IMR-90 (cell line): Measurements from ENCODE around the gene GPR132. TPM values are rescaled to one million over a fixed set of nuclear protein-coding genes. Genes with fewer than 3 reads are reported as not detected.

Experiments used
- ATAC-seq: fragments of 200-7000 bp; cut with Tn5 transposase; 2 replicates; pipeline ENCODE4 v1.9.1; 2020; ENCODE audit warnings: low read depth, mild to moderate bottlenecking, moderate library complexity
- BruUV-seq: library from RNA; stranded (reverse); fragments of 400-500 nt; replicated peaks from 2 replicates; lab custom pipeline; 2021; lab: Mats Ljungman, UMichigan
- CTCF ChIA-PET: fragments of 300-600 bp; formaldehyde crosslinking; extraction: SDS; loops from one replicate; lab custom pipeline; 2021; ENCODE audit warnings: antibody characterized with exemption; lab: Yijun Ruan, JAX
- POLR2A ChIA-PET: fragments of 300-600 bp; sonication (Branson Sonifier 250); formaldehyde crosslinking; loops from one replicate; lab custom pipeline; 2022; ENCODE audit warnings: antibody characterized with exemption; ENCODE audit not compliant: unreplicated experiment; lab: Charles Lee
- DNase-seq: peaks from one replicate; pipeline ENCODE4 v3.0.0; 2013
- H2AFZ ChIP-seq: replicated peaks from 2 replicates; pipeline ENCODE3; 2013; ENCODE audit warnings: low read length, mild to moderate bottlenecking; ENCODE audit not compliant: poor library complexity
- H2AK5ac ChIP-seq: 2 replicates; pipeline ENCODE4 v1.6.1; 2013; ENCODE audit warnings: low read depth, low read length, inconsistent platforms
- H2AK9ac ChIP-seq: replicated peaks from 2 replicates; pipeline ENCODE3; 2013; ENCODE audit warnings: mild to moderate bottlenecking, low read depth, low read length, moderate library complexity; ENCODE audit not compliant: poor library complexity
- H2BK120ac ChIP-seq: 2 replicates; pipeline ENCODE4 v1.6.1; 2013; ENCODE audit warnings: low read depth, low read length, inconsistent platforms
- H2BK15ac ChIP-seq: 3 replicates; pipeline ENCODE4 v1.6.1; 2013; ENCODE audit warnings: low read depth, low read length, inconsistent platforms
- H2BK20ac ChIP-seq: 2 replicates; pipeline ENCODE4 v1.6.1; 2013; ENCODE audit warnings: low read depth, mild to moderate bottlenecking, inconsistent platforms, low read length, moderate library complexity
- H2BK5ac ChIP-seq: 2 replicates; pipeline ENCODE4 v1.6.1; 2013; ENCODE audit warnings: mild to moderate bottlenecking, low read depth, low read length, inconsistent platforms; ENCODE audit not compliant: poor library complexity, severe bottlenecking
- H3K14ac ChIP-seq: replicated peaks from 2 replicates; pipeline ENCODE4 v1.6.1; 2013; ENCODE audit warnings: low read depth, low read length, inconsistent platforms
- H3K18ac ChIP-seq: 2 replicates; pipeline ENCODE4 v1.6.1; 2013; ENCODE audit warnings: low read depth, low read length, control low read depth
- H3K23ac ChIP-seq: 2 replicates; pipeline ENCODE4 v1.6.1; 2013; ENCODE audit warnings: low read depth, low read length, inconsistent platforms
- H3K27ac ChIP-seq: 2 replicates; pipeline ENCODE4 v1.5.1; 2013; ENCODE audit warnings: mild to moderate bottlenecking, control low read depth, low read length; ENCODE audit not compliant: insufficient read depth
- H3K27me3 ChIP-seq: 2 replicates; pipeline ENCODE4 v1.6.1; 2013; ENCODE audit warnings: low read length; ENCODE audit not compliant: control insufficient read depth, insufficient read depth
- H3K36me3 ChIP-seq: 2 replicates; pipeline ENCODE4 v1.6.1; 2013; ENCODE audit warnings: low read length, mixed read lengths; ENCODE audit not compliant: control insufficient read depth, insufficient read depth
- H3K4ac ChIP-seq: 2 replicates; pipeline ENCODE4 v1.6.1; 2013; ENCODE audit warnings: low read depth, low read length, inconsistent platforms
- H3K4me1 ChIP-seq: 2 replicates; pipeline ENCODE4 v1.6.1; 2013; ENCODE audit warnings: low read length, mixed read lengths; ENCODE audit not compliant: control insufficient read depth, insufficient read depth
- H3K4me2 ChIP-seq: 2 replicates; pipeline ENCODE4 v1.6.1; 2013; ENCODE audit warnings: low read depth, mild to moderate bottlenecking, control low read depth, low read length, moderate library complexity
- H3K4me3 ChIP-seq: 2 replicates; pipeline ENCODE4 v1.5.1; 2013; ENCODE audit warnings: low read depth, mild to moderate bottlenecking, control low read depth, low read length, moderate library complexity; ENCODE audit not compliant: insufficient read depth
- H3K56ac ChIP-seq: 2 replicates; pipeline ENCODE4 v1.6.1; 2013; ENCODE audit warnings: low read length, inconsistent platforms; ENCODE audit not compliant: insufficient read depth; ENCODE audit errors: extremely low read depth
- H3K79me1 ChIP-seq, 2 experiments: 2 replicates each; pipeline ENCODE4 v1.6.1; 2013; ENCODE audit warnings: low read length in 2 of 2, inconsistent platforms in 1 of 2, low read depth in 1 of 2
- H3K9ac ChIP-seq: 2 replicates; pipeline ENCODE4 v1.6.1; 2013; ENCODE audit warnings: low read depth, low read length, control low read depth
- H3K9me1 ChIP-seq: 2 replicates; pipeline ENCODE4 v1.6.1; 2013; ENCODE audit warnings: low read length, inconsistent platforms; ENCODE audit not compliant: insufficient read depth
- H3K9me3 ChIP-seq: 2 replicates; pipeline ENCODE4 v1.6.1; 2013; ENCODE audit warnings: low read length; ENCODE audit not compliant: control insufficient read depth, insufficient read depth
- H4K20me1 ChIP-seq: 2 replicates; pipeline ENCODE4 v1.6.1; 2013; ENCODE audit warnings: low read length, inconsistent platforms; ENCODE audit not compliant: insufficient read depth
- H4K5ac ChIP-seq: 2 replicates; pipeline ENCODE4 v1.6.1; 2013; ENCODE audit warnings: mild to moderate bottlenecking, low read depth, low read length, control low read depth
- H4K8ac ChIP-seq, 2 experiments: 2 replicates each; pipeline ENCODE4 v1.6.1; 2013; ENCODE audit warnings: low read depth in 2 of 2, low read length in 2 of 2, control low read depth in 1 of 2, inconsistent platforms in 1 of 2
- H4K91ac ChIP-seq: 2 replicates; pipeline ENCODE4 v1.6.1; 2013; ENCODE audit warnings: low read depth, low read length, inconsistent platforms; ENCODE audit not compliant: insufficient read depth
- BHLHE40 ChIP-seq: fragments of 150-350 bp; IDR thresholded peaks from 2 replicates; pipeline ENCODE4 v1.6.1; 2016; ENCODE audit warnings: mild to moderate bottlenecking, low read depth, low read length
- CEBPB ChIP-seq: IDR thresholded peaks from 2 replicates; pipeline ENCODE4 v1.6.1; 2012; ENCODE audit warnings: low read depth, low read length, improper control_type of control experiment
- FOS ChIP-seq: fragments of 150-350 bp; IDR thresholded peaks from 2 replicates; pipeline ENCODE4 v1.6.1; 2016; ENCODE audit warnings: low read depth, low read length
- MAFK ChIP-seq: IDR thresholded peaks from 2 replicates; pipeline ENCODE4 v1.6.1; 2012; ENCODE audit warnings: low read depth, low read length, improper control_type of control experiment
- NFE2L2 ChIP-seq: fragments of 150-350 bp; IDR thresholded peaks from 2 replicates; pipeline ENCODE4 v1.6.1; 2016; ENCODE audit warnings: low read depth, mild to moderate bottlenecking, low read length
- POLR2A ChIP-seq: IDR thresholded peaks from 2 replicates; pipeline ENCODE4 v1.6.1; 2012; ENCODE audit warnings: mild to moderate bottlenecking, low read depth, low read length
- RCOR1 ChIP-seq: IDR thresholded peaks from 2 replicates; pipeline ENCODE4 v1.6.1; 2012; ENCODE audit warnings: mild to moderate bottlenecking, low read length, improper control_type of control experiment; ENCODE audit not compliant: insufficient replicate concordance
- RFX5 ChIP-seq: IDR thresholded peaks from 2 replicates; pipeline ENCODE4 v1.8.0; 2012; ENCODE audit warnings: low read depth, mild to moderate bottlenecking, low read length, moderate library complexity
- SMC3 ChIP-seq: fragments of 150-350 bp; IDR thresholded peaks from 2 replicates; pipeline ENCODE4 v1.6.1; 2016; ENCODE audit warnings: low read depth, mild to moderate bottlenecking, antibody characterized with exemption, low read length, moderate library complexity
- WGBS, 2 experiments: methylation state at CpG; one replicate each; pipeline versions ENCODE4 v1.1.5 to v1.1.7; 2013; ENCODE audit warnings: missing lambda C conversion rate in 2 of 2; ENCODE audit not compliant: insufficient read length in 1 of 2; ENCODE audit errors: extremely low coverage in 2 of 2; 5-methylcytosine and 5-hydroxymethylcytosine counted together
- dilution Hi-C: fragments of 300-500 bp; cut with HindIII; formaldehyde crosslinking; loops from one replicate; pipeline ENCODE4 v1.14.3; 2018; ENCODE audit warnings: low sequenced_read_pairs; ENCODE audit not compliant: unreplicated experiment
- in situ Hi-C: fragments of 300-500 bp; cut with MboI; formaldehyde crosslinking; loops from 3 replicates; pipeline ENCODE4 v1.14.3; 2019; ENCODE audit warnings: low sequenced_read_pairs, inconsistent platforms, mixed read lengths
- intact Hi-C: fragments of 100-400 bp; cut with micrococcal nuclease; formaldehyde crosslinking; loops from 2 replicates; pipeline ENCODE4 v1.10.0; 2022
- polyA plus RNA-seq, 3 experiments: library from polyadenylated mRNA; depleted of rRNA; stranded (reverse); fragments of >200 nt; gene quantifications; 2 replicates each; pipeline ENCODE4 v1.2.3, GENCODE V29; 2012; ENCODE audit warnings: low replicate concordance in 1 of 3
- total RNA-seq: library from RNA; depleted of rRNA; stranded (reverse); fragments of >200 nt; gene quantifications from 2 replicates; pipeline ENCODE4 v1.2.3, GENCODE V29; 2012
- TF ChIP-seq, protein P1 (sequence below): conservative IDR thresholded peaks from 2 replicates; pipeline ENCODE4 v1.5.1; 2012; ENCODE audit warnings: mild to moderate bottlenecking, low read depth, low read length, improper control_type of control experiment
- TF ChIP-seq, protein P2 (sequence below): fragments of 150-350 bp; IDR thresholded peaks from 2 replicates; pipeline ENCODE4 v1.6.1; 2017; ENCODE audit warnings: mild to moderate bottlenecking, antibody characterized with exemption, low read length, low read depth
- TF ChIP-seq, protein P3 (sequence below): fragments of 150-350 bp; IDR thresholded peaks from 2 replicates; pipeline ENCODE4 v1.6.1; 2016; ENCODE audit warnings: low read depth, mild to moderate bottlenecking, low read length, moderate library complexity, borderline replicate concordance

The GPR132 gene
- total and polyA plus RNA-seq, 2 of the 4 experiments (the other 2 are of a cell fraction): under 0.01 to 0.10 TPM

DNA sequence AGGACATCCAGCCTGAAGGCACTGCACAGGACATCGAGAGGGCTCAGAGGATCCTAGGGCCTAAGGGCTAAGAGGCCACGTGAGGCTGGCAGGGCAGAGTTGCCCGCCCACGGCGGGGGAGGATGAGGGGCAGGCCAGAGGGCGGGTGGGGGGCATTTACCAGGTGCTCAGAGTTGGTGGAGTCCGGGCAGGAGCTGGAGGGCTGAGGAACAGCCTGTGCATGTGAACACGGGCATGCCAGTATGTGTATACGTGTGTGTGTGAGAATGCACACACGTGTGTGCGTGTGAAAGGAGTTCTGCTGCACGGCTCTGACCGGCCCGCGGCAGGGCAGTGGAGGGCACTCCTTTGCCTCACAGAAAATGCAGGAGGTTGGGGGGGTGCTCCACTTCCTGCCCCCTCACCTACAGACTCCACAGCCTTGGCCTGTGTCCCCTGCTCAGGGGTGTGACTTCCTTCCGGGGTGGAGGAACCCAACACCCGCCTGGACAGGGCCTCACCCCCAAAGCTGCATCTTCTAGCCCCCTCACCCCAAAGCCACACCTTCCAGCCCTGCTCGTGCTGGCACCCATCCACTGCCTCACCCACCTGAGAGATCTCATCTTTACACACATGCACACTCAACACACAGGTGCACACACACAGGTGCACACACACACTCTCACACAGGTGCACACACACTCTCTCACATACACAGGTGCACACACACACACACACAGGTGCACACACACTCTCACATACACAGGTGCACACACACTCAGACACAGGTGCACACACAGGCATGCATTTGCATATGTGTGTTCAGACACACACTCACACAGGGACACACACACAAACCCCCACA is 11.8 kb upstream of the GPR132 start:
- no peaks in the 10 kb centered on the region for H3K79me1 ChIP-seq
- H2BK120ac ChIP-seq: no peak overlapping the region
- H3K9me1 ChIP-seq: 0 out of 2 replicates have a peak, but pooled peaks cover 3% of the 10 kb centered on the region
- no peak for TF ChIP-seq RFX5
- TF ChIP-seq NFE2L2: no peak
- no peak for TF ChIP-seq FOS
- no peak for TF ChIP-seq POLR2A
- TF ChIP-seq, protein P1, sequence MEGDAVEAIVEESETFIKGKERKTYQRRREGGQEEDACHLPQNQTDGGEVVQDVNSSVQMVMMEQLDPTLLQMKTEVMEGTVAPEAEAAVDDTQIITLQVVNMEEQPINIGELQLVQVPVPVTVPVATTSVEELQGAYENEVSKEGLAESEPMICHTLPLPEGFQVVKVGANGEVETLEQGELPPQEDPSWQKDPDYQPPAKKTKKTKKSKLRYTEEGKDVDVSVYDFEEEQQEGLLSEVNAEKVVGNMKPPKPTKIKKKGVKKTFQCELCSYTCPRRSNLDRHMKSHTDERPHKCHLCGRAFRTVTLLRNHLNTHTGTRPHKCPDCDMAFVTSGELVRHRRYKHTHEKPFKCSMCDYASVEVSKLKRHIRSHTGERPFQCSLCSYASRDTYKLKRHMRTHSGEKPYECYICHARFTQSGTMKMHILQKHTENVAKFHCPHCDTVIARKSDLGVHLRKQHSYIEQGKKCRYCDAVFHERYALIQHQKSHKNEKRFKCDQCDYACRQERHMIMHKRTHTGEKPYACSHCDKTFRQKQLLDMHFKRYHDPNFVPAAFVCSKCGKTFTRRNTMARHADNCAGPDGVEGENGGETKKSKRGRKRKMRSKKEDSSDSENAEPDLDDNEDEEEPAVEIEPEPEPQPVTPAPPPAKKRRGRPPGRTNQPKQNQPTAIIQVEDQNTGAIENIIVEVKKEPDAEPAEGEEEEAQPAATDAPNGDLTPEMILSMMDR: no peak
- no peak for TF ChIP-seq MAFK
- TF ChIP-seq BHLHE40: no peak
- TF ChIP-seq, protein P2, sequence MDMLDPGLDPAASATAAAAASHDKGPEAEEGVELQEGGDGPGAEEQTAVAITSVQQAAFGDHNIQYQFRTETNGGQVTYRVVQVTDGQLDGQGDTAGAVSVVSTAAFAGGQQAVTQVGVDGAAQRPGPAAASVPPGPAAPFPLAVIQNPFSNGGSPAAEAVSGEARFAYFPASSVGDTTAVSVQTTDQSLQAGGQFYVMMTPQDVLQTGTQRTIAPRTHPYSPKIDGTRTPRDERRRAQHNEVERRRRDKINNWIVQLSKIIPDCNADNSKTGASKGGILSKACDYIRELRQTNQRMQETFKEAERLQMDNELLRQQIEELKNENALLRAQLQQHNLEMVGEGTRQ: no peak
- TF ChIP-seq SMC3: no peak
- TF ChIP-seq, protein P3, sequence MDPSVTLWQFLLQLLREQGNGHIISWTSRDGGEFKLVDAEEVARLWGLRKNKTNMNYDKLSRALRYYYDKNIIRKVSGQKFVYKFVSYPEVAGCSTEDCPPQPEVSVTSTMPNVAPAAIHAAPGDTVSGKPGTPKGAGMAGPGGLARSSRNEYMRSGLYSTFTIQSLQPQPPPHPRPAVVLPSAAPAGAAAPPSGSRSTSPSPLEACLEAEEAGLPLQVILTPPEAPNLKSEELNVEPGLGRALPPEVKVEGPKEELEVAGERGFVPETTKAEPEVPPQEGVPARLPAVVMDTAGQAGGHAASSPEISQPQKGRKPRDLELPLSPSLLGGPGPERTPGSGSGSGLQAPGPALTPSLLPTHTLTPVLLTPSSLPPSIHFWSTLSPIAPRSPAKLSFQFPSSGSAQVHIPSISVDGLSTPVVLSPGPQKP: no peak
- no peak for TF ChIP-seq RCOR1
- no peak for TF ChIP-seq CEBPB
- no peak overlapping the region for H2AK9ac ChIP-seq
- no peak overlapping the region for H4K8ac ChIP-seq
- POLR2A ChIA-PET: no interaction called here
- H3K4ac ChIP-seq: no peak overlapping the region
- H4K20me1 ChIP-seq: no peaks in the 10 kb centered on the region
- H3K27ac ChIP-seq: no peak overlapping the region
- H3K9ac ChIP-seq: no peak overlapping the region
- H2AK5ac ChIP-seq: no peak overlapping the region
- H2BK20ac ChIP-seq: no peak overlapping the region
- intact Hi-C loops: no loop called here
- no peak overlapping the region for H2BK15ac ChIP-seq
- no peak overlapping the region for H3K56ac ChIP-seq
- in situ Hi-C loops: no loop called here
- H2BK5ac ChIP-seq: no peak overlapping the region
- H3K27me3 ChIP-seq: peaks cover 11% of the 10 kb centered on the region; the same call in 1 of the 2 replicates
- H3K14ac ChIP-seq: no peak overlapping the region
- BruUV-seq: no TSS peak
- H3K4me2 ChIP-seq: no peak overlapping the region
- H2AFZ ChIP-seq: no peak overlapping the region
- H3K4me3 ChIP-seq: no peak overlapping the region
- no peak overlapping the region for H4K91ac ChIP-seq
- dilution Hi-C loops: no loop called here
- H3K18ac ChIP-seq: no peak overlapping the region
- WGBS, 2 experiments: 55% methylated on average over 5 of the region's 18 CpGs; no CpG with 5 or more reads in 1 of the 2 experiments
- H3K9me3 ChIP-seq: no peaks in the 10 kb centered on the region
- H3K4me1 ChIP-seq: peaks cover 4% of the 10 kb centered on the region; the same call in 1 of the 2 replicates
- no peak overlapping the region for H4K5ac ChIP-seq
- ATAC-seq (no peak), DNase-seq (no peak)
- no peak overlapping the region for H3K23ac ChIP-seq
- CTCF ChIA-PET: no interaction called here
- H3K36me3 ChIP-seq: no peaks in the 10 kb centered on the region
